ENCODE results near the gene AGBL4.

DNA sequence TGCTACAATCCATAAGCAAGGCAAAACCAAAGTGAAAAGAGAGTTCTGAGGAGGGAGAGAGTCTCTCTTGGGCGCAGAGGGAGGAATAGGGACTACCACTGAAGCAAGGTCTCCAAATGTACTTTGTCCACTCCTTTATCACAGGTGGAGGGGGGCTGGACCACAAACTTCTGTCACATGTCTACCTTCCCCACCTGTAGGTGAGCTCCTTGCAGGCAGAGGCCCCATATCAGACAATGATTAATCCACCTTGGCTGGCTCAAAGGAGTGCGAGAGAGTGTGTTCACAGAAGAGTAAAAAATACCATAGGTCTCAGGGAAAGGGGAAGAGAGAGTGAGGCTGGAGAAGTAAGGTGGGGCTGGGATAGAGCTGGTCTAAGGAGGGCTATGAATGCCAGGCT, 1251.5 kb downstream of the AGBL4 start:
- TF ChIP-seq, protein P1, sequence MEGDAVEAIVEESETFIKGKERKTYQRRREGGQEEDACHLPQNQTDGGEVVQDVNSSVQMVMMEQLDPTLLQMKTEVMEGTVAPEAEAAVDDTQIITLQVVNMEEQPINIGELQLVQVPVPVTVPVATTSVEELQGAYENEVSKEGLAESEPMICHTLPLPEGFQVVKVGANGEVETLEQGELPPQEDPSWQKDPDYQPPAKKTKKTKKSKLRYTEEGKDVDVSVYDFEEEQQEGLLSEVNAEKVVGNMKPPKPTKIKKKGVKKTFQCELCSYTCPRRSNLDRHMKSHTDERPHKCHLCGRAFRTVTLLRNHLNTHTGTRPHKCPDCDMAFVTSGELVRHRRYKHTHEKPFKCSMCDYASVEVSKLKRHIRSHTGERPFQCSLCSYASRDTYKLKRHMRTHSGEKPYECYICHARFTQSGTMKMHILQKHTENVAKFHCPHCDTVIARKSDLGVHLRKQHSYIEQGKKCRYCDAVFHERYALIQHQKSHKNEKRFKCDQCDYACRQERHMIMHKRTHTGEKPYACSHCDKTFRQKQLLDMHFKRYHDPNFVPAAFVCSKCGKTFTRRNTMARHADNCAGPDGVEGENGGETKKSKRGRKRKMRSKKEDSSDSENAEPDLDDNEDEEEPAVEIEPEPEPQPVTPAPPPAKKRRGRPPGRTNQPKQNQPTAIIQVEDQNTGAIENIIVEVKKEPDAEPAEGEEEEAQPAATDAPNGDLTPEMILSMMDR (IDR thresholded peaks at IDR 0.05; ENCODE audit: borderline replicate concordance, extremely low read depth, low read length, poor library complexity, severe bottlenecking) = no peak
- TF ChIP-seq EZH2 (IDR thresholded peaks at IDR 0.05; ENCODE audit: borderline replicate concordance, low read depth, low read length, severe bottlenecking) = no peak
